Thyroid gland (tissue), 4 donors: ENCODE data around the gene MAPRE3. TPM values are rescaled to one million over a fixed set of nuclear protein-coding genes. Genes with fewer than 3 reads are reported as not detected.
"Not testable (repeated sequence)": the region's sequence is repeated elsewhere in the genome, so short reads cannot be mapped to it uniquely, and the experiment has no call there.

Experiments
- DNase-seq, 2 donors: peaks; one replicate each; pipeline ENCODE4 v3.0.0-alpha.2; 2019
- H3K27ac ChIP-seq, 3 donors: fragments of 200-600 bp; sonication (generic); 1 replicate in 2 of 3; 2 replicates in 1 of 3; pipeline ENCODE4 v1.5.1; 2016 to 2019; ENCODE audit warnings: mild to moderate bottlenecking in 1 of 3, moderate library complexity in 1 of 3
- H3K27me3 ChIP-seq: fragments of 200-600 bp; sonication (generic); one replicate; pipeline ENCODE4 v1.5.1; 2019
- H3K36me3 ChIP-seq, 2 donors: fragments of 200-600 bp; sonication (generic); one replicate each; pipeline ENCODE4 v1.5.1; 2016 to 2019
- H3K4me1 ChIP-seq, 2 donors: fragments of 200-600 bp; sonication (generic); one replicate each; pipeline ENCODE4 v1.5.1; 2017 to 2019
- H3K4me3 ChIP-seq, 3 donors: fragments of 200-600 bp; sonication (generic); replicated peaks in 1 of 3; 1 replicate in 2 of 3; 2 replicates in 1 of 3; pipeline ENCODE4 v1.5.1; 2016; ENCODE audit warnings: mild to moderate bottlenecking in 1 of 3
- H3K9me3 ChIP-seq: fragments of 200-600 bp; sonication (generic); one replicate; pipeline ENCODE4 v1.5.1; 2017
- POLR2A ChIP-seq, 2 donors: fragments of 450-650 bp; IDR thresholded peaks; one replicate each; pipeline ENCODE4 v1.6.1; 2017; ENCODE audit warnings: antibody characterized with exemption in 2 of 2, mild to moderate bottlenecking in 2 of 2, moderate library complexity in 1 of 2
- WGBS, 2 donors: methylation state at CpG; one replicate each; pipeline ENCODE4 v1.1.5; 2017; 5-methylcytosine and 5-hydroxymethylcytosine counted together
- intact Hi-C: fragments of 100-400 bp; cut with DNase I; formaldehyde crosslinking; loops from one replicate; pipeline ENCODE4 v1.15.1; 2023
- total RNA-seq, 4 donors: library from RNA; depleted of rRNA; stranded (reverse); fragments of >200 nt; gene quantifications; one replicate each; pipeline ENCODE4 v1.2.3, GENCODE V29; 2016
- TF ChIP-seq, protein P1 (sequence below), 6 experiments: fragments of 200-600 bp in 3 of 6; fragments of 450-650 bp in 3 of 6; sonication (generic) in 3 of 6; IDR thresholded peaks; one replicate each; pipeline ENCODE4 v1.5.1; 2016 to 2019; ENCODE audit warnings: antibody characterized with exemption in 6 of 6, mild to moderate bottlenecking in 2 of 6, inconsistent platforms in 1 of 6, moderate library complexity in 1 of 6

The MAPRE3 gene
- 10 to 100 TPM; 12.9 to 21.2 (median 17.0) TPM for total RNA-seq

- peak within 1 kb of the TSS; percentile 6 to 73 (median 22) for H3K27ac ChIP-seq
- H3K27me3 ChIP-seq: no peaks in the 10 kb centered on the region
- intact Hi-C loops: no loop called here
- no peaks in the 10 kb centered on the region for H3K36me3 ChIP-seq
- peak; percentile 84 to 86 for DNase-seq
- peak in 1 of 2 donors; percentile 59 for TF ChIP-seq POLR2A (IDR thresholded peaks at IDR 0.05)
- TF ChIP-seq, protein P1, sequence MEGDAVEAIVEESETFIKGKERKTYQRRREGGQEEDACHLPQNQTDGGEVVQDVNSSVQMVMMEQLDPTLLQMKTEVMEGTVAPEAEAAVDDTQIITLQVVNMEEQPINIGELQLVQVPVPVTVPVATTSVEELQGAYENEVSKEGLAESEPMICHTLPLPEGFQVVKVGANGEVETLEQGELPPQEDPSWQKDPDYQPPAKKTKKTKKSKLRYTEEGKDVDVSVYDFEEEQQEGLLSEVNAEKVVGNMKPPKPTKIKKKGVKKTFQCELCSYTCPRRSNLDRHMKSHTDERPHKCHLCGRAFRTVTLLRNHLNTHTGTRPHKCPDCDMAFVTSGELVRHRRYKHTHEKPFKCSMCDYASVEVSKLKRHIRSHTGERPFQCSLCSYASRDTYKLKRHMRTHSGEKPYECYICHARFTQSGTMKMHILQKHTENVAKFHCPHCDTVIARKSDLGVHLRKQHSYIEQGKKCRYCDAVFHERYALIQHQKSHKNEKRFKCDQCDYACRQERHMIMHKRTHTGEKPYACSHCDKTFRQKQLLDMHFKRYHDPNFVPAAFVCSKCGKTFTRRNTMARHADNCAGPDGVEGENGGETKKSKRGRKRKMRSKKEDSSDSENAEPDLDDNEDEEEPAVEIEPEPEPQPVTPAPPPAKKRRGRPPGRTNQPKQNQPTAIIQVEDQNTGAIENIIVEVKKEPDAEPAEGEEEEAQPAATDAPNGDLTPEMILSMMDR (IDR thresholded peaks at IDR 0.05): no peak
- WGBS, 2 donors: 0 to 1% methylated on average over 18 to 35 of the region's 69 CpGs
- H3K9me3 ChIP-seq: no peaks in the 10 kb centered on the region
- H3K4me1 ChIP-seq: peaks cover 5 to 8% of the 10 kb centered on the region in 2 donors
- H3K4me3 ChIP-seq: peak within 1 kb of the TSS; percentile 47 to 92 (median 72)
These were observed at the start of gene MAPRE3 for GRCh38 chr2:26970244-26970927. Gene MAPRE3, plus strand, starts transcription at chr2:26970637. Its CDS starts 51,582 bp downstream, at chr2:27022219.

GRCh38 chr2:26921323-26921722, 49.1 kb upstream of the MAPRE3 start:
- TF ChIP-seq POLR2A (IDR thresholded peaks at IDR 0.05): no peak
- TF ChIP-seq, protein P1 (IDR thresholded peaks at IDR 0.05): no peak
- intact Hi-C loops: no loop called here
- H3K27ac ChIP-seq: no peak overlapping the region
- 82 to 89% methylated on average over 5 of the region's 5 CpGs for WGBS, 2 donors
- DNase-seq: no peak
- no peaks in the 10 kb centered on the region for H3K27me3 ChIP-seq
- H3K36me3 ChIP-seq: no peaks in the 10 kb centered on the region
- H3K4me1 ChIP-seq: no peaks in the 10 kb centered on the region
- H3K4me3 ChIP-seq: no peak overlapping the region
- H3K9me3 ChIP-seq: no peaks in the 10 kb centered on the region

GRCh38 chr2:26922405-26923188, 47.8 kb upstream of the MAPRE3 start:
- intact Hi-C loops: no loop called here
- no peaks in the 10 kb centered on the region for H3K4me1 ChIP-seq
- H3K9me3 ChIP-seq: no peaks in the 10 kb centered on the region
- TF ChIP-seq, protein P1 (IDR thresholded peaks at IDR 0.05): peak in 3 of 6 experiments; percentile 41 to 54 (median 45)
- no peak for TF ChIP-seq POLR2A (IDR thresholded peaks at IDR 0.05)
- no peak overlapping the region for H3K4me3 ChIP-seq
- no peak overlapping the region for H3K27ac ChIP-seq
- 8 to 11% methylated on average over 8 of the region's 8 CpGs for WGBS, 2 donors
- H3K27me3 ChIP-seq: no peaks in the 10 kb centered on the region
- no peaks in the 10 kb centered on the region for H3K36me3 ChIP-seq
- peak; percentile 38 to 46 for DNase-seq

DNA sequence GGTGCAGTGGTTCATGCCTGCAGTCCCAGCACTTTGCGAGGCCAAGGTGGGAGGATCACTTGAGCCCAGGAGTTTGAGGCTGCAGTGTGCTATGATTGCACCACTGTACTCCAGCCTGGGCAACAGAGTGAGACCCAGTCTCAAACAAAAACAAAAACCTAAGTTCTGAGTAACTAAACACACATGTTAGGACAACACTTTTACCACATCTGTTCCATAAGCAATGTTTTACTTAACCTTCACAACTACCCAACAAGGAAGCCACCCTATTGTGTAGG, 47.3 kb upstream of the MAPRE3 start:
- H3K4me3 ChIP-seq, H3K4me1 ChIP-seq, H3K27me3 ChIP-seq, intact Hi-C loops, H3K36me3 ChIP-seq, H3K9me3 ChIP-seq, H3K27ac ChIP-seq, DNase-seq: not testable (repeated sequence)
- WGBS, 2 donors: 64 to 78% methylated on average over 1 of the region's 1 CpG

GRCh38 chr2:26924731-26925099, 45.7 kb upstream of the MAPRE3 start:
- H3K36me3 ChIP-seq: no peaks in the 10 kb centered on the region
- TF ChIP-seq, protein P1 (IDR thresholded peaks at IDR 0.05): no peak
- no peak for TF ChIP-seq POLR2A (IDR thresholded peaks at IDR 0.05)
- H3K4me1 ChIP-seq: no peaks in the 10 kb centered on the region
- no peaks in the 10 kb centered on the region for H3K9me3 ChIP-seq
- DNase-seq: no peak
- H3K27me3 ChIP-seq: no peaks in the 10 kb centered on the region
- WGBS, 2 donors: 89 to 95% methylated on average over 11 to 14 of the region's 14 CpGs
- no peak overlapping the region for H3K27ac ChIP-seq
- intact Hi-C loops: no loop called here
- no peak overlapping the region for H3K4me3 ChIP-seq
